Stimulated activated naive CD8-positive, alpha-beta T cell treated with anti-CD3 and anti-CD28 coated beads, Interleukin-15, Interleukin-2, amounts not matched to agents 100 ng/mL and 50 ng/mL, for 24 hours (primary cell): Measurements from ENCODE around the gene CNR2.
"Not testable (repeated sequence)": the region's sequence is repeated elsewhere in the genome, so short reads cannot be mapped to it uniquely, and the experiment has no call there.

Source experiments
- H3K27ac Mint-ChIP-seq: one replicate; pipeline ENCODE4 v1.8.0; 2021; ENCODE audit warnings: mild to moderate bottlenecking, mixed read lengths
- H3K27me3 Mint-ChIP-seq: one replicate; pipeline ENCODE4 v1.8.0; 2021; ENCODE audit warnings: mixed read lengths
- H3K36me3 Mint-ChIP-seq: one replicate; pipeline ENCODE4 v1.8.0; 2021; ENCODE audit warnings: low read depth, mixed read lengths
- H3K4me1 Mint-ChIP-seq: one replicate; pipeline ENCODE4 v1.8.0; 2021; ENCODE audit warnings: low read depth, mixed read lengths
- H3K4me3 Mint-ChIP-seq: one replicate; pipeline ENCODE4 v1.8.0; 2021; ENCODE audit warnings: mild to moderate bottlenecking, mixed read lengths
- H3K9me3 Mint-ChIP-seq: one replicate; pipeline ENCODE4 v1.8.0; 2021; ENCODE audit warnings: mixed read lengths

CNR2 gene

DNA sequence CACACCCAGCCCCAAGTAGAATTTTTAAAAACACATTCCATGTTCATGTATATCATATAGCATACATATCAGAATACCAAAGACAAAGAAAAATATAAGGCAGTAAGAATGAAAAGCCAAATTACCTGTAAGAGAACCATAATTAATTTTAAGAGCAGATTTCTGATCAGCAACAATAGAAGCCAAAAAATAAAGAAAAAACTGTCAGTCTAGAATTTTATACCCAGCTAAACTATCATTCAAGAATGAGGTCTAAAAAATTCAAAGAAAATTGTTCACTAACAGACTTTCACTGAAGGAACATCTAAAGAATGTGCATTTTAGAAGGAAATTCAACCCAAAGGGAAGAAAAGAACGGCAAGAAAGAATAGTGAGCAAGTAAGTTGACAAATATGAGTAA lies 34.5 kb downstream of the CNR2 start:
- Mint-ChIP-seq H3K27ac (no peak overlapping the region), H3K9me3 (peaks cover 14% of the 10 kb centered on the region), H3K36me3 (peaks cover 21% of the 10 kb centered on the region), H3K4me1 (no peaks in the 10 kb centered on the region), H3K27me3 (no peaks in the 10 kb centered on the region), H3K4me3 (no peak overlapping the region)

GRCh38 chr1:23875382-23875781 lies 37.8 kb downstream of the CNR2 start:
- Mint-ChIP-seq H3K27me3 (no peaks in the 10 kb centered on the region), H3K36me3 (peaks cover 21% of the 10 kb centered on the region), H3K9me3 (peaks cover 14% of the 10 kb centered on the region), H3K4me1 (no peaks in the 10 kb centered on the region), H3K4me3 (no peak overlapping the region), H3K27ac (no peak overlapping the region)

DNA sequence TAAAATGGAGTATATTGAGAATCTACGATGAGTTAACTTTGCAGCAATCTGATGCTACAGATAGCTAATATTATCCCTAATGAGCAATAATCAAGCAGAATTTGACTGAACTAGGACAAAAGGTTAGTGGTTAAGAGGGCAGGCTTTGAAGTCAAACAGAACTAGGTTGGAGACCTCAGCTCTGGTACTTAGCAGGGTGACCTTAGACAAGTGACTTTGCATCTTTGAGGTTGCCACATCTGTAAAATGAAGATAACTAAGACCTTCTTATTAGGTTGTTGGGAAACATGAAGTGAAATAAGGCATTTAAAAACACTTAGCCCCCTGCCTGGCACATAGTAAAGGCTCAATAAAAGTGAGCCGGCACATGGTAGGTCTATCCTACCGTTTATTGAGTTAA lies 40.7 kb downstream of the CNR2 start:
- Mint-ChIP-seq H3K4me3 (no peak overlapping the region), H3K9me3 (no peaks in the 10 kb centered on the region), H3K27me3 (no peaks in the 10 kb centered on the region), H3K27ac (no peak overlapping the region), H3K36me3 (peaks cover 4% of the 10 kb centered on the region), H3K4me1 (peaks cover 11% of the 10 kb centered on the region)

- H3K4me1 Mint-ChIP-seq, result peaks cover 19% of the 10 kb centered on the region
- H3K4me3 Mint-ChIP-seq, result peak overlapping the region; percentile 82
- no peak overlapping the region for H3K27ac Mint-ChIP-seq
- H3K9me3 Mint-ChIP-seq, result no peaks in the 10 kb centered on the region
- H3K36me3 Mint-ChIP-seq, result no peaks in the 10 kb centered on the region
- no peaks in the 10 kb centered on the region for H3K27me3 Mint-ChIP-seq
These were observed 44.1 kb downstream of the CNR2 start for GRCh38 chr1:23869051-23869450.

GRCh38 chr1:23868557-23869016 lies 44.6 kb downstream of the CNR2 start:
- Mint-ChIP-seq H3K27me3 (no peaks in the 10 kb centered on the region), H3K36me3 (no peaks in the 10 kb centered on the region), H3K4me3 (peak overlapping the region; percentile 82), H3K27ac (peak overlapping the region; percentile 5), H3K4me1 (peaks cover 19% of the 10 kb centered on the region), H3K9me3 (no peaks in the 10 kb centered on the region)

DNA sequence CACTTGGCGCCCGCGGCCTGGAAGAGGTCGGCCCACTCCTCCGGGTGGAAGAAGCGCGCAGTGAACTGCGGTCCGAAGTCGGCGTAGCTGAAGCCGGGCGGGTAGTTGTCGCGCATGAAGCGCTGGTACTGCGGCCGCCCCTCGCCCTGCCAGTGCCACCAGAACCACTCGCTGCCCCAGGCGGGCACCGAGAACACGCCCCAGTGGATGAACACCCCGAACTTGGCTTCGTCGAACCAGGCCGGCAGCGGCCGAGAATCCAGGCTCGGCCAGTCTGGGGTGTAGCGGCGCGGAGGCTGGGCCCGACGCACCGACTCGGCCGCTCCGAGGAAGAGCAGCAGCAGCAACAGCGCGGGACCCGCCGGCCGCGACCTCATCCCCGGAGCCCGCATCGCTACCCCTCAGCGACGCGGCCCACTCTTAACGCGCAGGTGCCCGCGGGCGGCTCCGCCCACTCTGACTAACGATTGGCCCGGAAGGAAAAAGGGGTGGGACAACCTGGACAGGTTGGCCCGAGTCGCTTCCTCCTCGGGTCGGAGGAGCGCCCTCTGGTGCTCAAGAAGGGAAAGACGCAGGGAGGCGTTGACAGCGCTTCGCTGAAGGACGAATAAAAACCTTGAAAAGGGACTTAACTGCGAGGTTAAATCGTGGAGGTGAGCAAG lies 45.1 kb downstream of the CNR2 start, which contains the start of gene FUCA1:
Gene FUCA1, minus strand, starts transcription at position 396 of the 662 bp plus-strand sequence. Its CDS starts 4 bp downstream, at position 392.
- H3K9me3 Mint-ChIP-seq, result no peaks in the 10 kb centered on the region
- no peaks in the 10 kb centered on the region for H3K36me3 Mint-ChIP-seq
- peak within 1 kb of the TSS; percentile 5 for H3K27ac Mint-ChIP-seq
- no peaks in the 10 kb centered on the region for H3K27me3 Mint-ChIP-seq
- H3K4me3 Mint-ChIP-seq, result peak within 1 kb of the TSS; percentile 82
- peaks cover 19% of the 10 kb centered on the region for H3K4me1 Mint-ChIP-seq

DNA sequence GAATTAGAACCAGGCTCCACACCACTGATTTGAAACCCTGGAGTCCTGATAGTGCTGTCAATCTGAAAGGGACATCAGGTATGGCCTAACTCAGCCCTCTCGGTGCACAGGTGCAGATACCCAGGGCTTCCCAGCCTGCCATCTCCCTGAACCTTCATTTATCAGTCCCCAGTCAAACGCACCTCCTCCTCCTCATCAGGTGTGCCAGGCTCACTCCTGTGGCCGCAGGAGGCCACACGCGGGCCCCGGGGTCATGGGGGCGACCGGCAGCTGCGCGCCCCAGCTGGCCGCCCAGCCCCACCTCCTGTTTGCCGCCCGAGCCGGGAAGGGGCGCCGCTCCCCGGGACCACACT lies 45.6 kb downstream of the CNR2 start:
- Mint-ChIP-seq H3K4me3 (peak overlapping the region; percentile 82), H3K36me3 (no peaks in the 10 kb centered on the region), H3K9me3 (no peaks in the 10 kb centered on the region), H3K4me1 (peaks cover 19% of the 10 kb centered on the region), H3K27me3 (no peaks in the 10 kb centered on the region), H3K27ac (no peak overlapping the region)

DNA sequence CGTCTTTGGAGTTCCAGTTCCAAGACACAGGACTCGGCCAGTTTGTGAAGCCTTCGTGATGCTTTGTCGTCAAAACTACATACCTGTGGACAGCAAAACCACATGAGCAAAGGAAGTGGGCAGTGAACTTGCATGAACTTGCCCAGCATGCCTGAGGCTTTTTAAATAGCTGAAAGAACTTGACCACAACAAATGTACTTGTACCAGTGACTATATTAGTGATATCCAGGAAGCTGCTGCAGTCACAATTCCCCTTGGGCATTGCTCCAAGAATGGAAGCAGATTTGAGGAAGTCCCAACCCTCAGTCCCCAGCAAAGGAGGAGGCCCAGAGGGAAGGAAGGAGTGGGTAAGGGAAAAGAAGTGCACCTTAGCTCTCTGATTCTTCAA lies 47.6 kb downstream of the CNR2 start:
- Mint-ChIP-seq H3K27ac (no peak overlapping the region), H3K4me3 (no peak overlapping the region), H3K36me3 (peaks cover 5% of the 10 kb centered on the region), H3K4me1 (peaks cover 19% of the 10 kb centered on the region), H3K9me3 (no peaks in the 10 kb centered on the region), H3K27me3 (no peaks in the 10 kb centered on the region)

GRCh38 chr1:23864801-23865542 lies 48.2 kb downstream of the CNR2 start:
- H3K4me3 Mint-ChIP-seq, result no peak overlapping the region
- H3K4me1 Mint-ChIP-seq, result peaks cover 19% of the 10 kb centered on the region
- no peaks in the 10 kb centered on the region for H3K27me3 Mint-ChIP-seq
- no peaks in the 10 kb centered on the region for H3K9me3 Mint-ChIP-seq
- no peak overlapping the region for H3K27ac Mint-ChIP-seq
- H3K36me3 Mint-ChIP-seq, result peaks cover 5% of the 10 kb centered on the region

GRCh38 chr1:23862640-23863039 lies 50.5 kb downstream of the CNR2 start:
- Mint-ChIP-seq H3K4me3 (no peak overlapping the region), H3K27me3 (no peaks in the 10 kb centered on the region), H3K4me1 (peaks cover 9% of the 10 kb centered on the region), H3K36me3 (peaks cover 14% of the 10 kb centered on the region), H3K9me3 (no peaks in the 10 kb centered on the region), H3K27ac (no peak overlapping the region)

DNA sequence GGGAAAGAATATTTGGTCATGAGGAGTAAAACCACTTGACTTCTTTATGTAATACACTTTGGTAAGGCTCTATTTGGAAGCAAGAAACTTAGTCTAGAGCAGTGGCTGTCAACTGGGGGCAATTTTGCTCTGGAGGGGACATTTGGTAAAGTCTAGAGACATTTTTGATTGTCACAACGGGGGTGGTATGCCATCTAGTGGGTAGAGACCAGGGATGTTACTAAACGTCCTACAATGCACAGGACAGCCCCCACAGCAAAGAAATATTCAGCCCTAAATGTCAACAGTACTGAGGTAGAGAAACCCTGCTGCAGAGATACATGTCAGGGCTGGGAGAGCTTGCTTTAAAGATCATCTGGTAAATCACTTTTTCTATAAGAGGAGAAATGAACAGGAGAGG lies 58.6 kb downstream of the CNR2 start:
- Mint-ChIP-seq H3K4me1 (no peaks in the 10 kb centered on the region), H3K4me3 (no peak overlapping the region), H3K36me3 (peaks cover 20% of the 10 kb centered on the region), H3K27me3 (no peaks in the 10 kb centered on the region), H3K27ac (no peak overlapping the region), H3K9me3 (no peaks in the 10 kb centered on the region)

DNA sequence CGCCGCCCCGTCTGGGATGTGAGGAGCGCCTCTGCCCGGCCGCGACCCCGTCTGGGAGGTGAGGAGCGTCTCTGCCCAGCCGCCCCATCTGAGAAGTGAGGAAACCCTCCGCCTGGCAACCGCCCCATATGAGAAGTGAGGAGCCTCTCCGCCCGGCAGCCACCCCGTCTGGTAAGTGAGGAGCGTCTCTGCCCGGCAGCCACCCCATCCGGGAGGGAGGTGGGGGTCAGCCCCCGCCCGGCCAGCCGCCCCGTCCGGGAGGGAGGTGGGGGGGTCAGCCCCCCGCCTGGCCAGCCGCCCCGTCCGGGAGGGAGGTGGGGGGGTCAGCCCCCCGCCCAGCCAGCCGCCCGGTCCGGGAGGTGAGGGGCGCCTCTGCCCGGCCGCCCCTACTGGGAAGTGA lies 60.0 kb downstream of the CNR2 start:
- H3K27me3 Mint-ChIP-seq, H3K9me3 Mint-ChIP-seq, H3K27ac Mint-ChIP-seq, H3K4me1 Mint-ChIP-seq, H3K4me3 Mint-ChIP-seq: not testable (repeated sequence)
- H3K36me3 Mint-ChIP-seq, result peaks cover 27% of the 10 kb centered on the region

GRCh38 chr1:23851406-23851805 lies 61.8 kb downstream of the CNR2 start:
- H3K27ac Mint-ChIP-seq, H3K4me1 Mint-ChIP-seq, H3K9me3 Mint-ChIP-seq, H3K27me3 Mint-ChIP-seq, H3K4me3 Mint-ChIP-seq: not testable (repeated sequence)
- H3K36me3 Mint-ChIP-seq, result peaks cover 30% of the 10 kb centered on the region

DNA sequence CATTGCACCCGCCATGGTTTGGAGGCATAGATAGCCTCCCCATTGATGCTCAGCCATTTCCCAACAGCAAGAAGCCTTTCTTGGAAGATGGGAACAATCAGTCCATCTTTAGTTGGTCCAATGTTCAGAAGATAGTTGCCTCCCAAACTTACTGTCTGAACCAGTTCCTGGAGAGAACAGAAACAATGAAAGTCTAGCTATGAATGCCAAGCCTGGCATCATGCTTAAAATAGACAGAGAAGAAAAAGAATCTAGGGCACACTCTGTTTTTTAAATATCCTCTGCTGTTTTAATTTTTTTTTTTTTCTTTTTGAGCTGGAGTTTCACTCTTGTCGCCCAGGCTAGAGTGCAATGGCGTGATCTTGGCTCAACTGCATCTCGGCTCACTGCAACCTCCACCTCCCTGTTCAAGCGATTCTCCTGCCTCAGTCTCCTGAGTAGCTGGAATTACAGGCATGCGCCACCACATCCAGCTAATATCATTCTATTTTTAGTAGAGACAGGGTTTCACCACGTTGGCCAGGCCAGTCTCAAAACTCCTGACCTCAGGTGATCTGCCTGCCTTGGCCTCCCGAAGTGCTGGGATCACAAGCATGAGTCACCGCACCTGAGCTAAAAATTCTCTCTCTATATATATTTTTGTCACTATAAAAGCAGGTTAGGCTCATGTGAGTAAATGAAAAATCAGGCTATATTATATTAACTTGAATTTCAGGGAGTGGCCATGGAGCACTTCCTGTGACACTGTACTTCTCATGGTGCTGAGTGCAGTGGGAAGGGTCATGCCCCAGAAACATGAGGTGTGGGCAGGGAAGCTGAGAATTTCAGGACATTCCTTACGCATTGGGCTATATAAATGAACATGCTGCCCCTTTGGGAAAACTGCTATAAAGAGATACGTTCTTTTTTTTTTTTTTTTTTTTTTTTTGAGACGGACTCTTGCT lies 64.2 kb downstream of the CNR2 start:
- H3K27me3 Mint-ChIP-seq, result no peaks in the 10 kb centered on the region
- no peak overlapping the region for H3K27ac Mint-ChIP-seq
- no peaks in the 10 kb centered on the region for H3K9me3 Mint-ChIP-seq
- H3K36me3 Mint-ChIP-seq, result peaks cover 33% of the 10 kb centered on the region
- H3K4me1 Mint-ChIP-seq, result no peaks in the 10 kb centered on the region
- H3K4me3 Mint-ChIP-seq, result no peak overlapping the region
